ENCODE results near the gene SKI. TPM values are rescaled to one million over a fixed set of nuclear protein-coding genes. Genes with fewer than 3 reads are reported as not detected.
"Not testable (repeated sequence)": the region's sequence is repeated elsewhere in the genome, so short reads cannot be mapped to it uniquely, and the experiment has no call there.

The SKI gene
- total RNA-seq, 1 donor, result 25.3 TPM

DNA sequence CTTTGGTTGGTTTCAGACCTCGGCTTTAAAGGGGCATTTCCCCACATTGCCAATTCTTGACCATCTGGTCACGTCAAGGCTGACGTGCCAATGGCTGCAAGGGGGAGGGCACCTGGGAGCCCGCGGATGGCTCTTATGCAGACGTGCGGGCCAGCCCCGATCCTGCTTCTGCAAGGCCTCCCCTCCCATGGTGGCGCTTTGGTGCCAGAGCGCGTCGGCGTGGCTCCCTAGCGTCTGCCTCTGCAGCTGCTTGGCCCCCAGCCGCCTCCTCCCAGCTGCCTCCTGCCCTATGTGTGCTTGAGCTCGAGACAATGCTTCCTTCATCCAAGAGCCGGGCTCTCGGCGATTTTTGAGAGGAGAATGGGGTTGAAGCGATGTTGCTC lies 29.1 kb downstream of the SKI start:
- DNase-seq (ENCODE audit: low read depth in 2 of 3, low spot score in 2 of 3), result no peak

GRCh38 chr1:2258122-2258681 lies 30.1 kb downstream of the SKI start:
- no peak for DNase-seq (ENCODE audit: low read depth in 2 of 3, low spot score in 2 of 3)

DNA sequence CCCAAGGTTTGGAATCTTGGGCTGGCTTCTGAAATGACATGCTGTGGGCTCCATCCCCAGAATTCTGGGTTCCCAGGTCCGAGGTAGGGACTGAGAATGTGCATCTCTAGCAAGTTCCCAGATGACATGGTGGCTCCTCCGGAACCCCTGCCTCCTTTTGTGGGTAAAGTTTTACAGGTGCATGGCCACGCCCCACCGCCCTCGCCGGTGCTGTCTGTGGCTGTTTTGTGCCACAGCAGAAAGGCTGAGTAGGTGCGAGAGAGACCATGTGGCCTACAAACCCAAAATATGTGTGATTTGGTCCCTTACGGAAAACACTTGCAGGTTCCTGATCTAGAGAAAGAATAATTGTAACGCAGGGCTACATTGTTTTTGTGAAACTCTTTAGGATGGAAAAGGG lies 30.9 kb downstream of the SKI start:
- DNase-seq (ENCODE audit: low read depth in 2 of 3, low spot score in 2 of 3), result no peak

GRCh38 chr1:2259668-2260402 lies 31.7 kb downstream of the SKI start:
- DNase-seq (ENCODE audit: low read depth in 2 of 3, low spot score in 2 of 3), result no peak

- DNase-seq (ENCODE audit: low read depth in 2 of 3, low spot score in 2 of 3), result not testable (repeated sequence)
Observed at GRCh38 chr1:2260470-2260869, 32.4 kb downstream of the SKI start.

- DNase-seq (ENCODE audit: low read depth in 2 of 3, low spot score in 2 of 3), result no peak
Observed at GRCh38 chr1:2260917-2261316, 32.8 kb downstream of the SKI start.

- DNase-seq (ENCODE audit: low read depth in 2 of 3, low spot score in 2 of 3), result not testable (repeated sequence)
Observed at GRCh38 chr1:2261476-2262395, 33.6 kb downstream of the SKI start.

- no peak for DNase-seq (ENCODE audit: low read depth in 2 of 3, low spot score in 2 of 3)
Observed at GRCh38 chr1:2266301-2266975, 38.3 kb downstream of the SKI start.

DNA sequence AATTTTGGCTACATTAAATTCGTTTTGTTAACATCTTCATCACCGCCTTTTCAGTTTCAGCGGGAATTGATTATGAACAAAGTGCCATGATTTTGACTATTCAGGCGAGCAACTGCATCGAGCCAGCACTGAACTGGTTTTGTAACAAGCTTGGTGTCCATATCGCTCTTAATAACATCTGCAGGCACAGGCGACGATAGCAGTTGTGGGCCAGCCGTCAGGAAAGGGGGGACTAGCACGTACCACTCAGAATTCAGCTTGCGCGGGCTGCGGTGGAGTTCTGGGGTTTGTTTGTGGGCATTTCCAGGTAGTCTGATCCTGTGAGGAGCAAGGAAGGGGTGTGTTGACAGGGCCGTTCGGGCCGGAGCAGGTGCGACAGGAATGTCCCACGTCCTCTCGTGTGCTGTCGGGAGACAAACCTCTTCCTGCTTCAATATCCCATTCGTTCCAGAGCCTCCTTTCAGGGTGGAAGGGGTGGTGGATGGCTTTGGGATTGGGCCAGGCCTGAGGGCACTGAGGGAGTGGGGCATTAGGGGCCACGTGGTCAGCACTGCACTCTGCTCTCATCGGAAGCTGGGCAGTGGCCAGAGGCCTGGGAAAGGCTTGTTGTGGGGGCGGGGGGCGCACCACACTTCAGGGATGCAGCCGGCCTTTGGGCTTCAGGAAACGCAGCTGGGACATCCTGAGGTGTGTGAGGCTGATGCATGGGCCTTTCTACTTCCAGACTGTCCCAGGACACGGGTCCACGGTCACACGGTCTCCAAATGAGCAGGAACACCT lies 39.1 kb downstream of the SKI start:
- no peak for DNase-seq (ENCODE audit: low read depth in 2 of 3, low spot score in 2 of 3)

GRCh38 chr1:2267862-2268261 lies 39.7 kb downstream of the SKI start:
- no peak for DNase-seq (ENCODE audit: low read depth in 2 of 3, low spot score in 2 of 3)

GRCh38 chr1:2268285-2269056 lies 40.4 kb downstream of the SKI start:
- no peak for DNase-seq (ENCODE audit: low read depth in 2 of 3, low spot score in 2 of 3)

- DNase-seq (ENCODE audit: low read depth in 2 of 3, low spot score in 2 of 3), result no peak
Observed at GRCh38 chr1:2269193-2269921, 41.2 kb downstream of the SKI start.

- DNase-seq (ENCODE audit: low read depth in 2 of 3, low spot score in 2 of 3), result no peak
Observed at GRCh38 chr1:2269922-2270259, 41.8 kb downstream of the SKI start.

- no peak for DNase-seq (ENCODE audit: low read depth in 2 of 3, low spot score in 2 of 3)
Observed at GRCh38 chr1:2270260-2271100, 42.4 kb downstream of the SKI start.

DNA sequence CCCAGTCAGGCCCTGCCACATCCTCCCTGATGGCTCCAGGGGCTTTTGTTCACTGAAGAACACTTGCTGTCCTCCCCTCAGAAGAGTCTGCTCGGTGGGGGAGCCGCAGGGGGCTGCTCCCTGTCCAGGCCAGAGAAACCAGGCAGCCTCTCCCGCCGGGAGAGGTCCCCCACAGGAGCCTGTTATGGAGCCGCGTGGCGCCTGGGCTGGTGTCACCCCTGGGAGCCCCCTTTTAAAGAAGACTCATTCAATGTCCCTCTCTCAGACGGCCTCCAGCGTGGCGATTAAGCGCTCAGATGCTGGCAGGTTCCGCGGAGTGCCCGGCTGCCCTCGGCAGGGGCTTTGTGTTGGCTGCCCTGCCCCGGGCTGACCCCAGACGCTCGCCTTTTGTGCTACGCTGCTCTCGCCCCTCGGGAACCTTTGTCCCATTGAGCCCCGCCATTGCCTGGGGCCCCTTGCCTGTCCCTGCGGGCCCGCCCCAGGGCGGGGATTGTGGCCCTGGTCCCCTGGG lies 43.1 kb downstream of the SKI start:
- no peak for DNase-seq (ENCODE audit: low read depth in 2 of 3, low spot score in 2 of 3)

- DNase-seq (ENCODE audit: low read depth in 2 of 3, low spot score in 2 of 3), result no peak
Observed at GRCh38 chr1:2271841-2272655, 43.9 kb downstream of the SKI start.
